Activated T-cell treated with anti-CD3 and anti-CD28 coated beads, Interleukin-2, amount 50 U/mL, for 4 hours (primary cell): ENCODE data around the gene FBXO44. TPM values are rescaled to one million over a fixed set of nuclear protein-coding genes. Genes with fewer than 3 reads are reported as not detected.

Experiments
- ATAC-seq, 2 donors: fragments of 200-7000 bp; cut with Tn5 transposase; one replicate each; pipeline ENCODE4 v1.10.0; 2021
- DNase-seq: peaks from one replicate; pipeline ENCODE4 v3.0.0-alpha.2; 2020
- H3K27me3 Mint-ChIP-seq: one replicate; pipeline ENCODE4 v1.8.0; 2021; ENCODE audit warnings: low read depth, mixed read lengths
- H3K36me3 Mint-ChIP-seq: one replicate; pipeline ENCODE4 v1.8.0; 2022; ENCODE audit warnings: mixed read lengths; ENCODE audit not compliant: insufficient read depth
- H3K4me1 Mint-ChIP-seq: one replicate; pipeline ENCODE4 v1.8.0; 2021; ENCODE audit warnings: low read depth, mixed read lengths
- H3K4me3 Mint-ChIP-seq: one replicate; pipeline ENCODE4 v1.8.0; 2021; ENCODE audit warnings: mild to moderate bottlenecking, moderate library complexity, mixed read lengths
- H3K9me3 Mint-ChIP-seq: one replicate; pipeline ENCODE4 v1.8.0; 2021; ENCODE audit warnings: mixed read lengths
- total RNA-seq, 3 donors: library from RNA; stranded (reverse); gene quantifications; one replicate each; pipeline ENCODE4 v1.2.1, GENCODE V29; 2021

The FBXO44 gene
- total RNA-seq, 3 donors from 2014 or later: 12.6 to 13.6 (median 13.2) TPM

DNA sequence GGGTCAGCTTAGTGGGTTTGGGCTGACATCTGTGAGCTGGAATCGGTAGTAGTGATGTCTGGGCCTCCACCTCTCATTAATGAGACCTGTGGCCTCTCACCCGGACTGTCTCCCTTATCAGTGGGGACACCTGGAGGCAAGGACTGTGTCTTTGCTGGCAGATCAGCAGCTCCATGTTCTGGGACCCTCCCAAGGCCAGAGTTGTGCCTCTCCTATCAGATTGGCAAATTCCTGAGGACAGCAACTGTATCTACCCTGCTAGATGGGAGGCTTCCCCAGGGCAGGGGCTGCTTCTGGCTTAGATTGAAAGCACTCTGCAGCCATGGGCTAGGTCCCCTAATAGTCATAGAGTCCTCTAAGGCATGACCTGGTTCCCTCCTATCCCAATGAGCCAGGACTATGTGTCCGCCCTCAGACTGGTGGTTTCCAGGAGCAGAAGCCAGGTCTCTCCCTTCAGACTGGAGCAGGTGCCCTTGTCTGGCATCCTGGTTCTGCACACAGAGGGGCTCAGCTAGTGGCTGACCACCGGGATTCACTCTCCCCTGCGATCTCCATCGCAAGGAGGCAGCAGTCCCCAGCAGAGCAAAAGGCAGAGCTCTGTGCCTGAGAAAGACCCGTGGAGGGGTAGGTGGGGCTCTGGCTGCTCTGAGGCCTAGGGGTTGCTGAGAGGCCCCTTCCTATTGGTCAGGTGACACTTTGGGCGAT is 42.7 kb downstream of the FBXO44 start:
- H3K4me1 Mint-ChIP-seq: peaks cover 12% of the 10 kb centered on the region
- ATAC-seq (no peak), DNase-seq (no peak)
- no peak overlapping the region for H3K4me3 Mint-ChIP-seq
- no peaks in the 10 kb centered on the region for H3K9me3 Mint-ChIP-seq
- no peaks in the 10 kb centered on the region for H3K36me3 Mint-ChIP-seq
- H3K27me3 Mint-ChIP-seq: peaks cover 19% of the 10 kb centered on the region

DNA sequence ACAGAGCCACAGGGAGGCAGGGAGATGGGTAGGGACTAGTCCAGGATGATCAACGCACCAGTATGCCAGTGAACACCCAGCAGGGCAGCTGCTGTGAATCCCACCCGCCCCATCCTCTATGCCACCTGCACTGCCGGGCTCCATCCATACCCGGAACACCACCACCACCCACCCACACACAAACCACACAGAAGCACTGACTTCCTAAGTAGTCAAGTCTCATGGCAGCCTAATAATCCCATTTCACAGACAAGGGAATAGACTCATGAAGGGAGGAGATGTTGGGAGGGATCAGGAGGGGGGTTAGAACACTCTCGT is 43.2 kb downstream of the FBXO44 start:
- Mint-ChIP-seq H3K36me3 (no peaks in the 10 kb centered on the region), H3K9me3 (no peaks in the 10 kb centered on the region), H3K27me3 (peaks cover 16% of the 10 kb centered on the region), H3K4me3 (no peak overlapping the region), H3K4me1 (peaks cover 7% of the 10 kb centered on the region)
- DNase-seq (no peak), ATAC-seq (no peak)

DNA sequence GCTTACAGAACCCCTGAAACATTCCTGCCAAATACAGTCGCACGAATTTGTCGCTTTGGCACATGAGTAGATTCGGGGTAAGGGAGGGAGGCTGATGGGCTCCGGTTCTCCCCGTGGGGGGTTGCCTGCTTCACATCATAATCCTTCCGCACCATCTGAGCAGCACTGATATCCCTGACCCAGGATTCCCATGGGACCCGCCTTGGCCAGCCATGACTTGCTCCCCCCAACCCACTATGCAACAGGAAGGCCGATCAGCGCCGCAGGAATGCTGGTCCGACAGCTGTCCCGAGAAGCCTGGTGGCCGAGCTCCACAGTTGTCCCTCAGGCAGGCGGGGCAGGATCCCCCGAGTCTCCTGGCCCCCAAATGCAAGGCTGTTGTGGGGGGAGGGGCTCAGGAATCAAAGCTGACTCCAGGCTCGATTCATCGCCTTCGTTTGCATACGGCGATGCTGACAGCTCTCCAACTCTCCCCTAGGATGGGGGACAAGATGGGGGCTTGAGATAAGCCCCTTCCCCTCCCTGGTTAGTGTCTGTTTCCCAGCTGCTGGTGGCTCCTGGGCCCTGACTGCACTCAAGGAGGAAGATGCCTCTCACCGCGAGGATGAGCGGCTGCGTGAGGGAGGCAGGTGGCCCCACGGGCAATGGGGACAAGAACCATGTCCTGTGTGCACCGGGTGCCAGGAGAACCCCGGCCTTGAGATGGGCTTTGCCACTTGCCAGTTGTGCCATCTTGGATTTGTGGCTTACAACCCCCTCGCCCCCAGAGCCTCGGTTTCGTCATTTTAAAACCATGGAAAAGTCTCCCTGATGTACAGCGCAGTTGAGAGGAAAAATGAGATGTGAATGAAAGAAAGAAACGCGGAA is 46.2 kb downstream of the FBXO44 start:
- Mint-ChIP-seq H3K4me1 (no peaks in the 10 kb centered on the region), H3K36me3 (no peaks in the 10 kb centered on the region), H3K4me3 (no peak overlapping the region), H3K27me3 (peaks cover 12% of the 10 kb centered on the region), H3K9me3 (no peaks in the 10 kb centered on the region)
- DNase-seq (no peak), ATAC-seq (no peak)

DNA sequence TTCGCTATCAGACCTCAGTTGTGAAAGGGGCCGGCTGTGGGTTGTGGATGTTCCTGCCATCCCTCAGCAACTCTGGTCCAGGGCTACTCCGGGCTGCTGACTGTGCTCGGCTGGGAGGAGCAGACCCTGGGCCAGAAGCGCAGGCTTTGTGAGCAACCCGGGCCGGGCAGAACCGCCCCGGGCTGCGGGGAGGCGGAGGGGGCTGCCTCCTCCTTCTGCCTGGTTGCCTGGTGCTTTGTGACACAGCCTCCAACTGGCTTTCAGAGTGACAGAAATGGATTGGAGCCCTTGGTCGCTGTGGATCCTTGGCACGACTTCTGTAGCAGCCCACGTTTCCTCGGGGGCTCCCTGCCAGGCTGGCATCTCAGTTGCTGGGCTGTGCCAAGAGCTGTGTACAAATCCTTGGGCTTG is 46.9 kb downstream of the FBXO44 start:
- H3K9me3 Mint-ChIP-seq: no peaks in the 10 kb centered on the region
- peaks cover 12% of the 10 kb centered on the region for H3K27me3 Mint-ChIP-seq
- H3K36me3 Mint-ChIP-seq: no peaks in the 10 kb centered on the region
- H3K4me1 Mint-ChIP-seq: no peaks in the 10 kb centered on the region
- H3K4me3 Mint-ChIP-seq: no peak overlapping the region
- ATAC-seq (no peak), DNase-seq (no peak)

DNA sequence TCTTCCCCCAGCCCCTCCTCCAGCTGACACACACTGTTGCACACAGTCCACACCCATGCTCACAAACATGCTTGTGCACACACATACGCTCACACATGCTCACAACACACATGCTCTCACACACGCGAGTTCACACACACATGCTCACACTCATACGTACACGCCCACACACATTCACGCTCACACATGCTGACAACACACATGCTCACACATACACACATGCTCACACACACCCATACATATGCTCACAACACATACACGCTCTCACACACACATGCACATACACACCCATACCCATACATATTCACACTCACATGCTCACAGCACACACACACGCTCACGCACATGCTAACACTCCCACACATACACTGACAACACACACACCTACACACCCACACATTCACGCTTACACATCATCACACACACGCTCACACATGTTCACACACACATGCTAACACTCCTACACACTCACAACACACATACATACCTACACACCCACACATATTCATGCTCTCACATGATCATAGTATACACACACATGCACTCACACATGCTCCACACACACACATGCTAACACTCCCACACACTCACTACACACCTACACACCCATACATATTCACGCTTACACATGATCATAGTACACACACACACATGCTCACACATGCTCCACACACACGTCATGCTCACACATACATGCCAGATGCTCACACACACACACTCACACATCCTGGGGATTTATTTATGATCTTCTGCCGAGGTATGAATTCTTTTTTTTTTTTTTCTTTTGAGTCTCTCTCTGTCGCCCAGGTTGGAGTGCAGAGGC is 47.5 kb downstream of the FBXO44 start:
- no peak for DNase-seq
- no peaks in the 10 kb centered on the region for H3K9me3 Mint-ChIP-seq
- no peak overlapping the region for H3K4me3 Mint-ChIP-seq
- H3K36me3 Mint-ChIP-seq: no peaks in the 10 kb centered on the region
- ATAC-seq: no peak
- peaks cover 12% of the 10 kb centered on the region for H3K27me3 Mint-ChIP-seq
- no peaks in the 10 kb centered on the region for H3K4me1 Mint-ChIP-seq

DNA sequence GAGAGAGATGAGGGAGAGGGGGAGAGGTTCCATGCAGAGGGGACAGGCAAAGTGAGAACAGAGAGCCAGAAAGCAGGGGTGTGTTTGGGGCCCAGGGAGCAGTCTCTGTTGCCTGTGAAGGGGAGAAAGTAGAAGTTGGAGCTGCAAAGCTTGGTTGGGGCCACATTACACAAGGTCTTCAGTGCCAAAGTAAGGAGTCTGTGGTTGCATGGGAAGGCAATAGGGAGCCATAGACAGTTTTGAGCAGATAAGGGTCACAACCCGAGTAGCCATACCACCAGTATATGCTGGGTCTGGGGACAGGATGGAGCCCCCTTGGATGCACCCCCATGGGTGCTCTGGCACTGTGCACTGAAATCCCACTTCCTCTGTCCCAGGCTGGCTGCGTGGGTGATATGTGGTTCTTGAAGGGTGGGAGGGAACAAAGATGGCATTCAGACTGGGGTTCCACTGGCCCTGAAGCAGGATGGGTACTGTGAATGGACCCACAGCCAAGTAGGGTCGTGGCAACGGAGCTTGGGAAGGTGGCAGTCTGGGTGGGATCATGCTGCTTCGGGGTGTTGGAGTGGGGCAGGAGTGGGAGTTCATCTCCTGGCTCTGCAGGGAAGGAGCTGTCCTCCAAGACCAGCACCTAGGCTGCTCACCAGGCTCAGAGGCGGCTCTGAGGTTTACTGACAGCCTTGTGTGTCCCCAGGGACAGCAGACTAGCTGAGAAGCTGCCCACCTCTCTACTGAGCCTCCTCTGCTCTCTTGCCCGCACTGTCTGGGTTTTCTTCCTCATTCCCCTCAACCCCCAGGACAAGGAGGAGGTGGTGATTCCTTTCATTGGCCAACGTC is 48.9 kb downstream of the FBXO44 start:
- peaks cover 12% of the 10 kb centered on the region for H3K27me3 Mint-ChIP-seq
- no peak overlapping the region for H3K4me3 Mint-ChIP-seq
- no peaks in the 10 kb centered on the region for H3K36me3 Mint-ChIP-seq
- H3K4me1 Mint-ChIP-seq: no peaks in the 10 kb centered on the region
- ATAC-seq: no peak
- DNase-seq: no peak
- H3K9me3 Mint-ChIP-seq: no peaks in the 10 kb centered on the region

DNA sequence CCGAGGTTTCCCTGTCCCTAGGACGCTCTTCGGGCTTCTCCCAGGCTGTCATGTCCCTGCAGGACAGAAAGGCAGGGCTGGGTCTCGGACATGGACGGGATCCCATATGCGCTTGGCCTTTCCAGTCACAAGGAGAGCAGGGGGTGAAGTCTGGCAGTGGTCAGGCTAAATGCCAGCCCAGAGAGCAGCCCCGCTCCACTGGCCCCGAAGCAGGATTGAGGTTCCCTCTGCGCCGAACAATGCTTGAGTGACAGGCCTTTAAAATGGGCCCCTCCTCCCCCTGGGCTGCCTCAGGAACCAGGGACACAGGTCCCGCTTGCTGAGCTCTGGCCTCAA is 49.5 kb downstream of the FBXO44 start:
- Mint-ChIP-seq H3K4me3 (no peak overlapping the region), H3K4me1 (no peaks in the 10 kb centered on the region), H3K36me3 (no peaks in the 10 kb centered on the region), H3K27me3 (peaks cover 12% of the 10 kb centered on the region), H3K9me3 (no peaks in the 10 kb centered on the region)
- DNase-seq: no peak
- ATAC-seq: no peak

DNA sequence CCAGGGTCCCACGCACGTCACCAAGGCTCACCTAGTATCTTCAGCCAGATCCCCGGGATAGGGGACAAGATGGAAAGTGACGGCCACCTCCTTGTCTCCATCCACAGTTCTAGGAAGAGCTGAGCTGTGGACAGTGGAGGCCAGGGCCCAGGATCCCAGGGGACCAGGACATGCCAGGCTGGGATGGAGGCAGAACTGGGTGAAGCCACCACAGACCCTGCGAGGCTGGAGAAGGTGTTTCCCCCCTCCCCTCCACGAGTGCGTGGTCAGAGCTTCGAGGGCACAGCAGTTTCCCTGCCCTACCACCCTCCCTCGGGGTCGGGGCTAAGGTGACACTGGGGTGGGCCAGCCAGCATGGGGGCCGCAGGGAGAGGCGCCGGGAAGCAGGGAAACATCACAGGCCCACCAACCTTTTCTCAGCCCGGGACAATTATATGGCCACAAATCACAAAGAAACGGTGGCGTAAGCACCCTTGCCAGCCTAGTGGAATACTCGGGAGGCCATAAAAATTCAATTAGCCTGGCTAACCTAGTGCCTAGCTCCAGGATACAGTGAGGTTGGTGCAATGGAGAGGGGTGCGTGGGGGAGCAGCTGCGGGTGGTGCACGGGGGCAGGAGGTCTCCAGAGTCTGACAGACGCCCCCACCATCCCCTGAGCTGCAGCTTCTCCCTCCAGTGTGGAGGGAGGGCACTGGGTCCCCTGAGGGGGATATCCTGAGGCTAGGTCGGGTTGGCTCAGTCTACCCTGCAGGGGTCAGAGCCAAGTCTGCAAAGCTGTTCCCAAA is 50.2 kb downstream of the FBXO44 start:
- DNase-seq (no peak), ATAC-seq (no peak)
- H3K27me3 Mint-ChIP-seq: peaks cover 12% of the 10 kb centered on the region
- H3K4me3 Mint-ChIP-seq: no peak overlapping the region
- H3K9me3 Mint-ChIP-seq: no peaks in the 10 kb centered on the region
- H3K4me1 Mint-ChIP-seq: no peaks in the 10 kb centered on the region
- H3K36me3 Mint-ChIP-seq: no peaks in the 10 kb centered on the region

DNA sequence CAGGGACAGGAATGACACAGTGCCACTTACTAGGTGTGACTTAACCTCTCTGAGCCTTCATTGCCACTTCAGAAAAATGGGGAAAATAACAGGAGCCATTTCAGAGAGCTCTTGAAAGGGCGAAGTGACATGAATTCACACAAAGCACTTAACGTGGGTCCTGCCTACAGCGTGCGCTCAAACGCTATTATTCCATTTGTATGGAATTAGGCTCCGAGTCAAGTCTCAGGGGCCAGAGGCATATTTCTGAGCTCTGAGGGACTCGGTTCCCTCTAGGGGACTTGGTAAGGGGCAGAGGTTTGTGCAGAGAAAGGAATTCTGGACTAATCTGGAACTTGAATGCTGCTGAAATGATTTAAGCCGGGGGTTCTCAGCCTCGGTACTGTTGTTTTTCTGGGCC is 50.9 kb downstream of the FBXO44 start:
- H3K9me3 Mint-ChIP-seq: no peaks in the 10 kb centered on the region
- ATAC-seq (no peak), DNase-seq (no peak)
- H3K4me1 Mint-ChIP-seq: no peaks in the 10 kb centered on the region
- no peaks in the 10 kb centered on the region for H3K36me3 Mint-ChIP-seq
- peaks cover 12% of the 10 kb centered on the region for H3K27me3 Mint-ChIP-seq
- H3K4me3 Mint-ChIP-seq: no peak overlapping the region

DNA sequence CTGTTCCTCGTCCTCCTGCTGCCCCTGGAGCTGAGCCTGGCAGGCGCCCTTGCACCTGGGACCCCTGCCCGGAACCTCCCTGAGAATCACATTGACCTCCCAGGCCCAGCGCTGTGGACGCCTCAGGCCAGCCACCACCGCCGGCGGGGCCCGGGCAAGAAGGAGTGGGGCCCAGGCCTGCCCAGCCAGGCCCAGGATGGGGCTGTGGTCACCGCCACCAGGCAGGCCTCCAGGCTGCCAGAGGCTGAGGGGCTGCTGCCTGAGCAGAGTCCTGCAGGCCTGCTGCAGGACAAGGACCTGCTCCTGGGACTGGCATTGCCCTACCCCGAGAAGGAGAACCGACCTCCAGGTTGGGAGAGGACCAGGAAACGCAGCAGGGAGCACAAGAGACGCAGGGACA is 51.6 kb downstream of the FBXO44 start:
- no peak for ATAC-seq
- Mint-ChIP-seq H3K4me3 (no peak overlapping the region), H3K36me3 (no peaks in the 10 kb centered on the region), H3K9me3 (no peaks in the 10 kb centered on the region), H3K4me1 (no peaks in the 10 kb centered on the region), H3K27me3 (peaks cover 7% of the 10 kb centered on the region)
- no peak for DNase-seq

DNA sequence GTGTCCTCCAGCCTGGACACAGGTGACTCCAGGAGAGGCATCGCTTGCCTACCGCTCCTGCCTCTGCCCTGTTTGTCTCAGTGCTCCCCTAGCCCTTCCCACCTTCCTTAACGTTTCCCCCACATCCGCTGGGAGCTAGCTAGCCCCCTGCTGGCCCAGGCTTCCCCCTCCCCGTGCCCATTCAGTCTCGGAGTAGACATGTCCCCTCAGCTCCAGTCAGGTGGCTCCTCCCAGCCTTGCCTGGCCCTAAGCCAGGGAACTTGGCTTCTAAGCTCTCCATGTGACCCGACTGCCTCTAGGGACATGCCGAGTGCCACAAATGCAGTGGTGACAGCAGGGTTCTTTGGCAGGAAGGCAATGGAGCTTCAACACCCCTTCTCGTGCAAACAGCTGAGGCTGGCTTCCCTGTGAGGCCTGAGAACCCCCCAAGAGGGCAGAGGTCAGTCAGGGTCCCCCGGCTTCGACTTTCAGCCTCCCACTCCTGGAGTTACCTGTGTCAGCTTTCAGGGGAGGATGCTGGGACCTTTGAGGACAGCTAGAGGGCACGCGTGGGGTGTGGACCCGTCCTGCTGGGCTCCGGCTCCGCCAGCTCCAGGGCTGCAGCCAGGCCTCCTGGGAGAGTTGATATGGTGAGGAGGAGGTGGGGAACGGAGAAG is 53.1 kb downstream of the FBXO44 start:
- Mint-ChIP-seq H3K4me3 (no peak overlapping the region), H3K36me3 (no peaks in the 10 kb centered on the region), H3K4me1 (no peaks in the 10 kb centered on the region), H3K27me3 (peaks cover 7% of the 10 kb centered on the region), H3K9me3 (no peaks in the 10 kb centered on the region)
- ATAC-seq: no peak
- no peak for DNase-seq

DNA sequence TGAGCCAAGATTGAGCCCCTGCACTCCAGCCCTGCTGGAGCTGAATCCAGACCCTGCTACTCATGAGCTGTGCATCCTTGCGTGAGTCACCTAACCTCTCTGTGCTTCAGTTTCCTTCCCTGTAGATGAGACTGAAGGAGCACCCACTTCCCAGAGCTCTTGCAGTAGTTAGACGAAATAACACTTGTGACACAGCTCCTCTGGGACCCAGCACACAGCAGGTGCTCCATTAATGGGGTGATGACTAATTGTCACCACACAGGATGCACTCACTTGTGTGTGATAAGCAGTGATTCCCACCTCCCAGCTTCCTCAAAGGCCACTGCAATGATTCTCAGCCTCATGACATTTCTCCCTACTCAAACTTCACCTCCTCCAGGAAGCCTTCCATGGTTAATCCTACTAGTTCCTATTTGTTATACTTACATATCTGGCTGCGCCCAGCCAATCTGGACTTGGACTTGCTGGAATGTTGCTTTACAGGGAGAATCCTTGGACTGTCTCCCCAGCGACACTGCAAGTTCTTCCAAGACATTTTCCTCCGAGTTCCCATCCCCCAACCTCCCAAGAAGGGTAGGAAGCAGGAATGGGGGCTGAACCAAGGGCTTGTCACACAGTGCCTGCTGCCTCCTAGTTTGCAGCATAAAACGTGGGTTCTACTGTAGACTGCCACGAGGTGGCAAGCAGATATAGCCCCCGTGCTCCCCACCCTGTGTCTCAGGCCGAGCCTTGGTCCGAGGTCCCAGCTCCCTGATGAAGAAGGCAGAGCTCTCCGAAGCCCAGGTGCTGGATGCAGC is 54.1 kb downstream of the FBXO44 start:
- no peak overlapping the region for H3K4me3 Mint-ChIP-seq
- no peaks in the 10 kb centered on the region for H3K4me1 Mint-ChIP-seq
- no peaks in the 10 kb centered on the region for H3K36me3 Mint-ChIP-seq
- DNase-seq (no peak), ATAC-seq (peak in 1 of 2 donors; percentile 23)
- H3K9me3 Mint-ChIP-seq: no peaks in the 10 kb centered on the region
- H3K27me3 Mint-ChIP-seq: peaks cover 4% of the 10 kb centered on the region
